NCI-H128 (cell line): ENCODE measurements around the gene GAS1.

ENCODE experiments used
- DNase-seq: peaks from one replicate; lab custom pipeline; 2025; ENCODE audit not compliant: unreplicated experiment; lab: John Stamatoyannopoulos, UW

GAS1 gene

DNA sequence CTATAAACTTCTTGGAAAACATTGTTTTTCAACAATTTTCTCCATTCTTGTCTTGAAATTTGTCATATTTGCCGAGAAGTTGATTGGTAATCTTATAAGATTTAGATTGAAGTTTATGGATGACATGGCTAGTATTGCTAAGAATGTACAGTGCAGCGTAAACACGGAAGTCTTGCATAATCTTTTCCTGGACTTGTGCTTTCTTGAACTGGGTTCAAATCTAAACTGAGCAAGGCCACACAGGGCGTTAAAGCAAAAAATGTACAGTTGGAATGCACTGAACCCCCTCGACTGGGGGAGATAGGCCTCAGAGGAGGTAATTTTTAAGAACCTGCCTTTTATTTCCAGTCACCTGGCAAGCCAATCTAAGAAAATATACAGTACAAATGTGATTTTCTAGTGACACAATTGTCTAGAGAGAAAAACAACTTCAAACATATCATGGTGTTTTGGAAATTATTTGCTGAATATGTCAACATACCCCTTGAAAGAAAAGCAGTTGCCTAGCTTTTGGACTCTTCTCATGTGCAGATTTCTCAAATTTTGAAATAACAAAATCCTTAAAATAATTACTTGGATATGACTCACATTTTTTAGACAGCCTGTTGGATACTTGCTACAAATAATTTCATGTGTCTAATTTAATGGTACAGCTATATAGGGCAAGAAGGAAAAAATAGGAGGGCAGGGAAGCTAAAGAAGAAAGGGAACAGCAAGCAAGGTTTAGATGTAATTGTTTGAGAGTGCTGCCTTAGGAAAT lies 18.5 kb upstream of the GAS1 start:
- DNase-seq = no peak

DNA sequence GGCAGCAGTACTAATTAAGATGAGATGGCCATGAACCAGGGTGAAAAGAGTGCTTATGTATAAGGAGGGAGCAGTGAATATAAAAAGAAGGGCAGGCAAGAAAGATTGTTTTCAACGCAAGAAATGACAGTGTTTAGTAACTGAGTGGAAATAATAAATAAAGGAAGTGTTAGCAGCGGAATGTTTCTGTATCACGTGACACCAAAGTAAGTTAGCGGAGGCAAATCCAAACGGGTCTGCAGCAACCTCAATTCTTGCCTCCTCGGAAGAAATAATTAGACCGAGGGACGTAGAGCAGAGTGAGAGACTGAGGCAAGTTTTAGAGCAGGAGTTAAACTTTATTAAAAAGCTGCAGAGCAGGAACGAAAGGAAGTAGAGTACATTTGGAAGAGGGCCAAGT lies 15.4 kb upstream of the GAS1 start:
- DNase-seq = no peak

DNA sequence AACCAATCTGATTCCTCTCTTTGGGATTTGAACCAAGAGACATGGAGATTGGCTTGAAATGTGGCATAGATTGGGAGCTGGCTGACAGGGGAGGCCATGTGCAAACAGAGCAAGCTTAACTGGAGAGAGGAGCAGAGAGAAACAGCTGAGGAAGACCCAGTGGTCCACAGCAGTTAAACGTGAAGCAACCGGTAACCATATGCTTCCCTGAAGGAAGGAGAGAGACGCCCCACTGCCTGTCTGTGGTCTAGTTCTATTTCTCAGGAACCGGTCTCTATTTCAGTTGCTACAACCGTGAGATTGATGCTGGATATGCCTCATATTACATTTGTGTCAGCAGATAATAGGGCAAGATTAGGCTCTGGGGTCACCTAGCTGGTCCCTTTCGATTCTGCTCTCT lies 13.6 kb upstream of the GAS1 start:
- DNase-seq = no peak

DNA sequence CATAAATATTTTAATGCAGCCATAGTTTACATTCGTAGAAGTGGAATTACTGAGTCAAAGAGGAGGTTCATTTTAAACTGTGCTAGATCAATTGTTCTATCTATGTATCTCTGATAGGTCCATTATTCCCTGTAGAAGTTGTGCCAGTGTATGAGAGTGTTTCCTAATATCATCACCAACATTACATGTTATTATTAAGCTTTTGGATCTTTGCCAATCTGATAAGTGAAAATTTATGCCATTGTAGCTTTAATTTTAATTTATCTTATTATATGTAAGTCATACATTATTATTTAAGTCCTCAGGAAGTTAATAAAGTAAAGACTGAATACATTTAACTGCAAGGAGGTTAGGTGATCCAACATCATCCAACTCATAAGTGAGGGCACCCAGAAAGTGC lies 10.9 kb upstream of the GAS1 start:
- DNase-seq = no peak

DNA sequence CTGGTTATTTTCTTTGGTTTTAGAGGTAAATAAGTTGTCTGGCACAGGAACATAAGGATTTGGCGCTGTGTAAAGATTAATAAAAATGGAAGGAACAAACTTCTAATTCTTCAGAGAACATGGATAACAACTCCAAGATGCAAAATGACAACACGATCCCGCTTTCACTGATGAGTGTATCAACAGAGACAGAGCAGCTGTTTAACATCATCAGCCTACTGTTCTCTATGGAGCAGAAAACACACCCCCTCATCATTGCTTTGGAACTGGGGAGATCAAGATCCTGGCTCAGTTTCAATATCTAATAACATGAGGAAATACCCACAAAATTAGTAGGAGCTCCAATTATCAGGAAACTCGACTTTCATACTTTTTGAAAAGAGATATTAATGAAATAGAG lies 8.3 kb upstream of the GAS1 start:
- DNase-seq = no peak

DNA sequence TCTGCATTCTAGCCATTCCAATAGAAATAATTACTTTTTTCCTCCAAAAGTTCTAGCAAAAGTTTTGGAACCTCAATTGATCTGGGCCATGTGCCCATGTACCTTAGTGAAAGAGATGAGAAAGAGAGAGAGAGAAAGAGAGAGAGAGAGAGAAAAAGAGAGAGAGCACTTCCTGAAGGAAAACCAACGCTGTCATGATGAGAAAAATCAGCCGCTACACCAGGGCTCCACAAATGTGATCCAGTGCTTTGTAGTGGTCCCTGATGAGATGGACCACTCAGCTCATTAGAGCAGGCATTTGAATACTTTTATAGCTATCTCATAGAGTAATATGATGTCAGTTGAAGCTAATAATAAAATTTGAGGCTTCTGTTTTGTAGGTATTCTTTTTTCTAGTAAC lies 7.7 kb upstream of the GAS1 start:
- DNase-seq = no peak

DNA sequence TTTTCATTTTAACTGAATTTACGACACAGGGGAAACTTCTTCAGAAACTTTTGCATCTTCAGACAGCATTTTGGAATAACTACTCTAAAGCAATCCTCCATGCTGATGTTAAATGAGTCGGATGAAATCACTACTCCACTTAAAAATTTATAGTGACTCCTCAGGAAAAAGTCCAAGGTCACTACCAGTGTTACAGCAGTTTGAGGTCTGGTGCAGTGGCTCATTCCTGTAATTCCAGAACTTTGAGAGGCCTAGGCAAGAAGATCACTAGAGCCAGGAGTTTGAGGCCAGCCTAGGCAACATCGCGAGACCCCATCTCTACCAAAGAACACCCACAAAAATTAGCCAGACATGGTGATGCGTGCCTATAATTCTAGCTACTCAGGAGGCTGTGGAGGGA lies 5.9 kb upstream of the GAS1 start:
- no peak for DNase-seq

DNA sequence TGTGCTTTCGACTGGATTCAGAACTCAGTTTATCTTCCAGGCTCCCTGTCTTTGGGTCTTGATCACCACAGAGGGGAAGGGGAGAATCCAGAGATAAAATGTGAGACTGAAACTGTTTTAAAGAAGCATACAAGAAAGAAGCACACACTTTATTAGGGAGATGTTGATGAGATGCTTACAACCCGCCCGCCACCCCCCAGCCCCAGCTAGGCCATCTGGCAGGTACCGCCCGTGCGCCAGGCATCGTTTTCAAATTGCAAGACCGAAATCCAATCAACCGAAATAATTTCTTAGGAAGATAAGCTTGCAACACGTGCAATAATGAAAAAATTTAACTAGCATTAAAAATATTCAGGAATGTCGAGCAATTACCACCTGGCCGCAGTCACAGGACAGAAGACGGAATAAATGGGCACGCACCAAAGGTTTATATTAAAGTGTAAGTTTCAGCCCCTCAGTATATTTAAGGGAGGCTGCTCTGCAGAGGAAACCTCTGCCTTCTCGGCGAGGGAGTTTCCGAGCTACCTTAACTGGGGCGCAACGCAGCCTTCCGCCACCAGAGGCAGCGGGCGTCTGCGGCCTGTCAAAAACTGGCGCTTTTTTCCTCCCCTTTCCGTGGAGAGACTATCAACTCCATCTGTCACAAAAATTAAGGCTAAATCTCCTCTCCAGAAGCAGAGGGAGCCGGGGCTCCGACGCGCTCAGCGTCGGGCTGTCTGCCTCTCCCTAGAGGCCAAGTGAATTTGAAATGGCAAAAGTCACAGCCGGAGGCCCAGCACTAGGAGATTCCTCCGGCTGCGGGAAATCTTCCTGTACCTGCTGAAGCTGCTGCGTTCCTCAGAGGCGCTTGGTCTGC lies 996 bp upstream of the GAS1 start:
- no peak for DNase-seq

DNA sequence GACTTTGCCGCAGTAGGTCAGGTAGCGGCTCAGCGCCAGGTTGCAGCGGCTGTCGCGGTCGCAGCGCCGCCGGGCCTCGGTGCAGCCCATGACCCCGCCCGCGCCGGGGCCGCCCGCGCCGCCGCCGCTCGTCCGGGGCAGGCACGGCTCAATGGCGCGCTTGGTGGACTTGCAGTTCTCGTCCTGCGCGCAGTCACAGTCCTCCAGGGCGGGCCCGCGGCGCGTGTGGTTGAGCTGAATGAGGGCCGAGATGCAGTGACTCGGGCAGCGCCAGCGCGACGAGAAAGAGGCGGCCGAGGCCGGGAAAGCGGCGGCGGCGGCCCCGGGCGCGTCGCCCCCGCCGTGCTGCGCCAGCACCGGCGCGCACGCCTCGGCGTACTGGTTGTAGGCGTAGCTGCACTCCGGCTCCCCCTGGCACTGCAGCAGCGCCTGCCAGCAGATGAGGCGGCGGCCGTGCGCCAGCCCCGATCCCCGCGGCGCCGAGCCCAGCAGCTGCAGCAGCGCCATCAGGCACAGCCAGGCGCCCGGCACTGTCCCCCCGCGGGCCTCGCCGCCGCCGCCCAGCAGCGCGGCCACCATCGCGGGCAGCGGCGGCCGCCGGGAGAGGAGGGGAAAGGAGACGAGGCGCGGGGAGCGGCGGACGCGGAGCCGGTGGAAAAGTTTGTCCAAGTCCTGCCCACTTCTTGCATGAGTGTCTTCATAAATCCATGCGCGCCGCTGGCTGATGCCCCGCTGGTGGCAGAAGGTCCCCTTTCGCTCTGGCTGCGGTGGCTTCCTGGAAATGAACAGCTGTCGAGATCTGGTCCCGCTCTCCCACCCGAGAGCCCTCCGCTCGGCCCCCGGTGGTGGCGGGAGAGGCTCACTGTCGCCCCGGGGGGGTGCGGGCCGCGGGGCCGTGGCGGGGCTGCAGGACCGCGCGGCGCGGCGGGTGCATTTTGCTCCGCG lies 833 bp downstream of the GAS1 start:
- no peak for DNase-seq

DNA sequence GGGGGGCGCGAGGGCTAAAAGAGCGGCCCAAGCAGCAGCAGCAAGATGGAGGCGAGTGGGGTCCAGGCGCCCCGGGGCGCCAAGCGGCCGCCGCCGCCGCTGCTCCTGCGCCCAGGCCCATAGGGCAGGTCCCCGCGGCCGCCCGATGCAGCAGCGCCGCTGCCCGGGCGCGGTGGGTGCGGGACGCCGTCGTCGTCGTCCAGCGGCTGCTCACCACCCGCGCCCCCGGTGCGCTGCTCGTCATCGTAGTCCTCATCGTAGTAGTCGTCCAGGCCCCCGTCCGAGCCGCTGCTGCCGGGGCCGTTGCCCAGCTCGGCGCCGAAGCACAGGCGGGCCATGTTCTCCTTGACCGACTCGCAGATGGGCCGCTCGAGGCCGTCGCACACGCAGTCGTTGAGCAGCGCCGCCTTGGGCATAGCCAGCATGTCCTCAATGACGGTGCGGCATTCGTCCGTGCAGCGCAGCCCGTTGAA lies 1.5 kb downstream of the GAS1 start:
- no peak for DNase-seq

DNA sequence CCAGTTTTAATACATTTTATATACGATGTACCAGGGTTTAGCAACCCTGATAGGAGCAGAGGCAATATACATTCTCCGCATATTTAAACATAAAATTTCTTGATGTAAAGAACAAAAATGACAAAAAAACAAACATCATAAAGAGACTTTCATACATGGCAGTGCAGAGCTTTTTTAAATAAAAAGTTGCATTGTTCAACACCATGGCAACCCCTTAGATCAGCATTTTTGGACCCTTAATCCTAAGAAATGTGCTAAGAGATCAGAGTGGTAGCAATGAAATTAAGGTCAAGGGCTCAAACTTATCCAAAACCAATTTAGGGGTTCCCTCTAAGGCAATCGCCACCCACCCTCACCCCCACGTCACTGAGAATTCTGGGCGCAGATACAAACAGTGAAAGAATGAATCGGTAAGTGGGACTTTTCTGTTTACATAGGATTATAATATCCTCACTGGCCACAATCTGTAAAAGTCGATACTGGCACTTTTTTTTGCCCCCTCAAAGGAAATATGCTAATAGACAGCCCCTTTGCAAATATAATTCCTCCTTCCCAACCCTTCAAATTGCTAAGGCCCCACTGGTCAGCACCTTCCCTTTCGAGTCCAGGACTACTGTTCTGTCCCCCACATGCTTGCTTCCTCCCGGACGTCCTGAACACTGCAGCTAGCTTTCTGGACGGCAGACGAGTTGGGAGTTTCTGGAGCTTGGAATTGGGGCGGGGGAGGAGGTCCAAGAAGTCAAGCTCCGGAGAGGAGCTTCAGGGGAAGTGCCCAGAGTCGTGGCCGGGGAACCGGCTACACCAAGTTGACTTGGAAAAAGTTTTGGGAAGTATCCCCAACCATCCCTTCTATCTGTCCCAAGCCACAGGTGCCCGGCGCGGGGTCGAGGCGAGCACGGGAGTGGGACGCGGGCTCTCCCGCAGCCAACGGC lies 2.2 kb downstream of the GAS1 start:
- no peak for DNase-seq

DNA sequence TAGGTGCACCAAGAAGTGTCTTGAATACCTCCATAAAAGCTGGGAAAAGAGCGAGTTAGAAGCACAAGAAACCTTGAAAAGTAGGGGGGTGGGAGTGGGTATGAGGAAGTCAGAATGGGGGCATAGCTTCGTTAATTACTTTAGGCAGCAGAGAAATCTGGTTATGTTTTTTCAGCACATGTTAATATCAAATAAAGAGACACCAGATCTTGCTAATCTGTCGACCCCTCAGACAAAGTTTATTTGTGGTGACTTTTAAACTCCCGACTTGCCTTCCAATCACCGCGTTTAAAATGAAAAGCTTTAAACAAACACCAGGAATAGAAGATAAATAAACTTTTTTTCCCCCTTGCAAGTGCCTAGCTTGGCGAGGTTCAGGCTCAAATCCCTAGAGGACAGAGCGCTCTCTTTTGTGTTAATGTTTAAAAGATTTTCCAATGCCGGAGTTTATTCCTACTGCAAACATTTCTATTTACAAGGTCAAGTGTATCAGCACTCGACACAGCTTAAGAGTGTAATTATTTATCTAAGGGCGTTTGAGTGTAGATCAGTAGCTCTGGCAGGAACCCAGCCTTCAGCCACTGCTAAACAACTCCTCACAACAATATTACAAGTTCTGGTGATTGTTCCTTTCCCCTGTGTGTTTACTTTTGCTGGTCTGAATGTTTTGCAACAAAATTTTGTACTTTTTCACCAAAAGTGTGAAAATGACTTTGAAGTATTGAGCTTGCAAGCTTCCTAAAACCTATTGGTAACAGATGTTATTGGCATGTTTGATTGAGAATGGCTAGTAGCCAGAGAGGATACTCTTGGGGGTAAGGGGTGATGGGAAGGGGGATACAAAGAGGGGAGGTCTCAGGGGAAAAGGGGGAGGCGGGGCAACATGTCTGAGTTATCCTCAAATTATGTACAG lies 3.8 kb downstream of the GAS1 start:
- DNase-seq = no peak

DNA sequence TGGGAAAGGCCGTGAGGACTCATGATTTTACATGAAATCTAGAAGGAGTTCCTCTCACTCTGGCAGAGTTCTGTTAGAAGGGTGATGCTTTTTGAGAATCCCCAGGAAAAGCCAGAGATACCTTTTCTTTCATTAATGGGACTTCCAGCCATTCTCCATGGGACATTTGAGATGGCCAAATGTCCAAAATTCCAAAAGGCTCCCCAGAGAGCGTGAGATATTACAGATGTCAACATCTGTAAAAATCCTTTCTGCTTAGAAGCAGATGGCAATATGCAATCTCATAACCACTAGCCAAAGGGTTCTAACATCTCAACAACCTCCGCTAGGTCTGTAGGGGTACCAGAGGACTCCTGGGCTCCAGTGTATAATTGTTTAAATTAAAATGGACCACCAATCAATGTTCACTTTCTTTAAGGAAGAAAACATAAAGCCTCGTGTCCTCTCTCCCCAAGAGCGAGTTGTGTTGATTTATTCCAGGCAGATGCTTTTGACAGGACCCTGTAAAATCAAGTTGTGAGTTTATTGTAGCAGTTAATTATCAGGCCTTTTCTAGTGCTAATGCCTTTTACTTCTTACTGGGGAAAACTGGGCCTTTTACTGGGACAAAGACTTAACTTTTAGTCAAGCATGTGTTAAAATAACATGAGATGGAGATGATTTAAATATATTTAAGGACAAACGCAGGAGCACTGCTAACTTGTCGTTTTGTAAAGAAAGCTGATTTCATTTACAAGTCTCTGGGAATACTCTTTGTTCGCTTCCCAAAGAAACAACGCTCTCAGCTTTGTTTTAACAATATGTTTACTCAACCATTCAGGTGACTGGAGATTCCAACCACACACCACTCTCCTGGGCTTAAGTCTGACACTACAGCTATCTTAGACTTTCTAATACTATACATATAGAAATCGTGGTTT lies 4.8 kb downstream of the GAS1 start:
- no peak for DNase-seq

DNA sequence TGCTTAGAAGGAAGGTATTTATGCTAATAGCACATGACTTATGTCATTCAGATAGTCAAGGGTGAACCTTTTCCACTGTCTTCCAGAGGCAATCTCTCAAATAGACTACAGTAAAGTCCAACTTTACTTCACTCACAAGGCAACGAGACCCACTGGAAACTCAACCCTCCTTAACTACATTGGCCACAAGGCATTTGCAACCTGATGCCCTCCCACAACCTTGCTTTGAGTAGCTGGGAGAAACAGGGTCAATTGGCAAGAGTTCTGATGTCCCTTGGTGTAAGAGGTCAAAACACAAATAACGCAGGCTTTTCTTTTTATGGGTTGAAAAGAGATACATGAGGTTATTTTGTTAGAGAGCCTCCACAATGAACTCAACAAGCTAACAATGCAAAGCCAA lies 6.1 kb downstream of the GAS1 start:
- no peak for DNase-seq

DNA sequence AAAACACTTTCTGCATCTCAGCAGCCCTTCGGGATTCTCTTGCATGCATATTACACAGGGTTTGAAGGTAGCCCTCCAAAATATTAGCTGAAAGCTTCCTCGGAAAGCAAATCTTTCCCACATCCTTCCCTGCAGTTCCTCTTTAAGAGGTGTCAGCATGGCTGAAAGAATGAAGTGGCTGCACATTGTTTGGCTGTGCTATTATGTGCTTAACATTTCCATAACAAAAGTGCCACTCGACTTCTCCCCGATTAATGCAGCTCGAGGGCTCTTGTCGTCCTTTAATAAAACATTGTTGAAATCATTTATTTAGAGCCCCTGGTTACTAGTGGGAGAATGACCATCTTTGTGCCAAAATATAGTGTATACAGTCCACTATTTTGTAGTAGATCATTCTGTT lies 6.5 kb downstream of the GAS1 start:
- peak; percentile 54 for DNase-seq

DNA sequence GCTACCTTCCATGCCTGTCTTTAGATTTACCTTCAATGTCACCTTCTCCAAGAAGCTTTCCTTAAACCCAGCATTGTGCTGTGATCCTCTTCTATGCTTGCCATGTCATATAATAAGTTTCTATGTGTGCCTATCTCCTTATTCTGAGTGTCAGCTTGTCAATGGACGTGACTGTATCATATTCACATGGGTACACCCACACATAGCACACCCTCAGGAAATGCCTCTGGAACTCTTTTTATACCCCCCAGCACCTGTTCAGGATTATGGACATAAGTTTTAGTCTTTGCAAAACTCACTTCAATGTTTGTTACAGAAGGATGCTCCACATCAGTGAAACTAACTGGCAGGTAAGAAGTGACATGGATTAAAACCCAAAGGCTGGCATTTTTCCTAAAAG lies 7.4 kb downstream of the GAS1 start:
- no peak for DNase-seq

DNA sequence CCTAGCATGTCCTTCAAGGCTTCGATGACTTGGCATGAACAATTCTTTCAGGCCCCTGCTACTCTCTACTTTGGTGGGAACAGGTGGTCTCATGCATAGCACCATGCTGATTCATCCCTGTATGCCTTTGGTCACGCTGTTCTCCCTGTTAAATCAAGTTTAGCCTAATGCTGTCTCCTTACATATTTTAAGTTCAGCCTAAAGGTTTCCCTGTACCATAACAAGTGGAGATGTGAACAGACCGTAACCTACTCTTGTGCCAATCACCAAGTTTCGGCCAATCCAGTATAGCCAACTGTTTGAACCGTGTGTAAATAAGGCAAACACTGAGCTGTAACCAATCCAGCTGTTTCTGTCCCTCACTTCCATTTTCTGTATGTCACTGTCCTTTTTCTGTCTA lies 8.0 kb downstream of the GAS1 start:
- no peak for DNase-seq

DNA sequence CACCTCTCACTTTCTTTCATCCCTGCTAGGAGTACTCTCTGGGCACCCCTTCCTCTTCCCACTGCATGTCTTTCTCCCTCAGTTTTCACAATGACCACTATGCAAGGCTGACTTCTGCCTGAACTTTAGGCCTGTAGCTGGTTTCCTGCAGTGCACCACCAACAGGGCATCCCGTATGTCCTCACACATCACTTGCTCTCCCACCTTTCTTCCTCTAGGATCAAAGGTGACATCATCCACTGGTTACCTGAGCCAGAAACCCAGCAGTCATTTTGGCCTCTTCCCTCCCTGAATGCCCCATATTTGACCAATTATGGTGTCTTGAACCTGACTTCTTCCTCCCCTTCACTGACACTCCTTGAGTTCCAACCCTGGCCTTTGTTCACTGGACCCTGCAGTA lies 8.5 kb downstream of the GAS1 start:
- no peak for DNase-seq
